NCI-H1417 treated with DMSO at 0.1 percent for 48 hours (cell line): Measurements from ENCODE around the gene NXNL1.
"Not testable (repeated sequence)": the region's sequence is repeated elsewhere in the genome, so short reads cannot be mapped to it uniquely, and the experiment has no call there.

ENCODE experiments used
- DNase-seq: peaks from one replicate; lab custom pipeline; 2025; lab: John Stamatoyannopoulos, UW

NXNL1 gene

GRCh38 chr19:17460372-17461230 is at the start of gene NXNL1:
NXNL1 (minus strand) TSS chr19:17460926; CDS start chr19:17460869, 57 bp downstream.
- no peak for DNase-seq

GRCh38 chr19:17508558-17508933 is 47.8 kb upstream of the NXNL1 start:
- DNase-seq = not testable (repeated sequence)

- no peak for DNase-seq
Observed at GRCh38 chr19:17506745-17507144, 46.0 kb upstream of the NXNL1 start.

- no peak for DNase-seq
Observed at GRCh38 chr19:17505223-17505622, 44.5 kb upstream of the NXNL1 start.

GRCh38 chr19:17504456-17504855 is 43.7 kb upstream of the NXNL1 start:
- no peak for DNase-seq

GRCh38 chr19:17504030-17504429 is 43.3 kb upstream of the NXNL1 start:
- DNase-seq = no peak

- DNase-seq = no peak
Observed at GRCh38 chr19:17503240-17503639, 42.5 kb upstream of the NXNL1 start.

GRCh38 chr19:17500447-17501198 is 39.9 kb upstream of the NXNL1 start:
- DNase-seq = no peak

GRCh38 chr19:17499648-17500446 is 39.1 kb upstream of the NXNL1 start:
- DNase-seq = no peak

GRCh38 chr19:17499025-17499424 is 38.3 kb upstream of the NXNL1 start:
- DNase-seq = not testable (repeated sequence)

- no peak for DNase-seq
Observed at GRCh38 chr19:17497149-17497798, 36.5 kb upstream of the NXNL1 start.

- no peak for DNase-seq
Observed at GRCh38 chr19:17496337-17496997, 35.7 kb upstream of the NXNL1 start.

- no peak for DNase-seq
Observed at GRCh38 chr19:17495639-17496296, 35.0 kb upstream of the NXNL1 start.

GRCh38 chr19:17491287-17491686 is 30.6 kb upstream of the NXNL1 start:
- no peak for DNase-seq

- DNase-seq = no peak
Observed at GRCh38 chr19:17490411-17490810, 29.7 kb upstream of the NXNL1 start.

GRCh38 chr19:17489392-17490030 is 28.8 kb upstream of the NXNL1 start:
- no peak for DNase-seq

GRCh38 chr19:17488593-17489391 is 28.1 kb upstream of the NXNL1 start:
- no peak for DNase-seq

GRCh38 chr19:17487284-17488121 is 26.8 kb upstream of the NXNL1 start:
- DNase-seq = no peak
